Uterus (tissue), 4 donors: Measurements from ENCODE around the gene BABAM2. TPM values are rescaled to one million over a fixed set of nuclear protein-coding genes. Genes with fewer than 3 reads are reported as not detected.
"Not testable (repeated sequence)": the region's sequence is repeated elsewhere in the genome, so short reads cannot be mapped to it uniquely, and the experiment has no call there.

Source experiments
- DNase-seq, 2 donors: peaks; one replicate each; pipeline ENCODE4 v3.0.0-alpha.2; 2019 to 2020
- H3K27ac ChIP-seq, 2 donors: fragments of 200-600 bp; sonication (generic); 1 replicate in 1 of 2; 2 replicates in 1 of 2; pipeline ENCODE4 v1.5.1; 2016 to 2018
- H3K27me3 ChIP-seq, 2 donors: fragments of 200-600 bp; sonication (generic); one replicate each; pipeline ENCODE4 v1.5.1; 2018 to 2019; ENCODE audit warnings: control low read depth in 1 of 2
- H3K36me3 ChIP-seq, 2 donors: fragments of 200-600 bp; sonication (generic); one replicate each; pipeline ENCODE4 v1.5.1; 2019; ENCODE audit warnings: control low read depth in 1 of 2
- H3K4me1 ChIP-seq, 2 donors: fragments of 200-600 bp; sonication (generic); one replicate each; pipeline ENCODE4 v1.5.1; 2018 to 2019; ENCODE audit warnings: control low read depth in 1 of 2
- H3K4me3 ChIP-seq, 2 donors: fragments of 200-600 bp; sonication (generic); 1 replicate in 1 of 2; 2 replicates in 1 of 2; pipeline ENCODE4 v1.5.1; 2018 to 2019; ENCODE audit warnings: mild to moderate bottlenecking in 1 of 2
- H3K9me3 ChIP-seq, 2 donors: fragments of 200-600 bp; sonication (generic); one replicate each; pipeline ENCODE4 v1.5.1; 2019; ENCODE audit warnings: control low read depth in 1 of 2
- CTCF ChIP-seq, 4 experiments: fragments of 200-600 bp in 2 of 4; fragments of 450-650 bp in 2 of 4; sonication (generic) in 2 of 4; IDR thresholded peaks; one replicate each; pipeline ENCODE4 v1.5.1; 2016 to 2019; ENCODE audit warnings: antibody characterized with exemption in 4 of 4, mild to moderate bottlenecking in 2 of 4, moderate library complexity in 1 of 4
- POLR2A ChIP-seq, 2 donors: fragments of 450-650 bp; IDR thresholded peaks; one replicate each; pipeline ENCODE4 v1.6.1; 2016; ENCODE audit warnings: antibody characterized with exemption in 2 of 2, mild to moderate bottlenecking in 1 of 2, moderate library complexity in 1 of 2
- intact Hi-C: fragments of 100-400 bp; cut with DNase I; formaldehyde crosslinking; loops from one replicate; pipeline ENCODE4 v1.15.1; 2023; ENCODE audit warnings: low total_unique reads
- total RNA-seq, 4 donors: library from RNA; depleted of rRNA in 3 of 4; stranded (reverse); fragments of >200 nt in 3 of 4; gene quantifications; one replicate each; pipeline versions ENCODE4 v1.1.0 to v1.2.4, GENCODE V29; 2014 to 2023
- donor health status: DM: yes; HTN: yes; CAD: no.

Gene BABAM2
- total RNA-seq, 4 donors from 2014 or later, result 24.1 to 62.1 (median 32.5) TPM

- DNase-seq, result no peak
- Histone ChIP-seq H3K36me3 (no peaks in the 10 kb centered on the region), H3K9me3 (no peaks in the 10 kb centered on the region), H3K4me3 (no peak overlapping the region), H3K27ac (no peak overlapping the region), H3K27me3 (no peaks in the 10 kb centered on the region), H3K4me1 (no peaks in the 10 kb centered on the region)
- TF ChIP-seq POLR2A (IDR thresholded peaks at IDR 0.05) (no peak), CTCF (IDR thresholded peaks at IDR 0.05) (no peak)
- intact Hi-C loops, result no loop called here
Measured at GRCh38 chr2:28368357-28368798, 477.8 kb downstream of the BABAM2 start.

GRCh38 chr2:28369358-28369757, 478.8 kb downstream of the BABAM2 start:
- Histone ChIP-seq H3K4me3 (no peak overlapping the region), H3K4me1 (no peaks in the 10 kb centered on the region), H3K27me3 (no peaks in the 10 kb centered on the region), H3K9me3 (no peaks in the 10 kb centered on the region), H3K36me3 (no peaks in the 10 kb centered on the region), H3K27ac (no peak overlapping the region)
- intact Hi-C loops, result no loop called here
- no peak for DNase-seq
- TF ChIP-seq POLR2A (IDR thresholded peaks at IDR 0.05) (no peak), CTCF (IDR thresholded peaks at IDR 0.05) (no peak)

- H3K27ac ChIP-seq, result no peak overlapping the region
- DNase-seq, result no peak
- intact Hi-C loops, result no loop called here
- TF ChIP-seq CTCF (IDR thresholded peaks at IDR 0.05) (no peak), POLR2A (IDR thresholded peaks at IDR 0.05) (no peak)
- H3K36me3 ChIP-seq, result no peaks in the 10 kb centered on the region
- H3K4me1 ChIP-seq, result no peaks in the 10 kb centered on the region
- no peaks in the 10 kb centered on the region for H3K27me3 ChIP-seq
- no peaks in the 10 kb centered on the region for H3K9me3 ChIP-seq
- no peak overlapping the region for H3K4me3 ChIP-seq
Measured at GRCh38 chr2:28370354-28370753, 479.8 kb downstream of the BABAM2 start.

GRCh38 chr2:28371728-28372127, 481.2 kb downstream of the BABAM2 start:
- intact Hi-C loops, H3K4me1 ChIP-seq, H3K4me3 ChIP-seq, H3K36me3 ChIP-seq, H3K9me3 ChIP-seq, DNase-seq, H3K27me3 ChIP-seq, H3K27ac ChIP-seq: not testable (repeated sequence)

- no peak overlapping the region for H3K27ac ChIP-seq
- no peaks in the 10 kb centered on the region for H3K27me3 ChIP-seq
- no peaks in the 10 kb centered on the region for H3K36me3 ChIP-seq
- TF ChIP-seq CTCF (IDR thresholded peaks at IDR 0.05), result no peak
- no peak for TF ChIP-seq POLR2A (IDR thresholded peaks at IDR 0.05)
- no peak overlapping the region for H3K4me3 ChIP-seq
- no peaks in the 10 kb centered on the region for H3K4me1 ChIP-seq
- intact Hi-C loops, result no loop called here
- no peak for DNase-seq
- no peaks in the 10 kb centered on the region for H3K9me3 ChIP-seq
Measured at GRCh38 chr2:28373854-28374253, 483.3 kb downstream of the BABAM2 start.

- H3K36me3 ChIP-seq, result no peaks in the 10 kb centered on the region
- DNase-seq, result no peak
- no peaks in the 10 kb centered on the region for H3K27me3 ChIP-seq
- H3K27ac ChIP-seq, result no peak overlapping the region
- H3K4me3 ChIP-seq, result no peak overlapping the region
- no peaks in the 10 kb centered on the region for H3K4me1 ChIP-seq
- no peaks in the 10 kb centered on the region for H3K9me3 ChIP-seq
- no peak for TF ChIP-seq POLR2A (IDR thresholded peaks at IDR 0.05)
- TF ChIP-seq CTCF (IDR thresholded peaks at IDR 0.05), result no peak
- intact Hi-C loops, result no loop called here
Measured at GRCh38 chr2:28374331-28374730, 483.8 kb downstream of the BABAM2 start.
